Cortex of kidney (tissue), 1 donor: ENCODE measurements around the gene KRT86.

Experiments
- DNase-seq: peaks from one replicate; lab custom pipeline; 2025; lab: John Stamatoyannopoulos, UW

The KRT86 gene

DNA sequence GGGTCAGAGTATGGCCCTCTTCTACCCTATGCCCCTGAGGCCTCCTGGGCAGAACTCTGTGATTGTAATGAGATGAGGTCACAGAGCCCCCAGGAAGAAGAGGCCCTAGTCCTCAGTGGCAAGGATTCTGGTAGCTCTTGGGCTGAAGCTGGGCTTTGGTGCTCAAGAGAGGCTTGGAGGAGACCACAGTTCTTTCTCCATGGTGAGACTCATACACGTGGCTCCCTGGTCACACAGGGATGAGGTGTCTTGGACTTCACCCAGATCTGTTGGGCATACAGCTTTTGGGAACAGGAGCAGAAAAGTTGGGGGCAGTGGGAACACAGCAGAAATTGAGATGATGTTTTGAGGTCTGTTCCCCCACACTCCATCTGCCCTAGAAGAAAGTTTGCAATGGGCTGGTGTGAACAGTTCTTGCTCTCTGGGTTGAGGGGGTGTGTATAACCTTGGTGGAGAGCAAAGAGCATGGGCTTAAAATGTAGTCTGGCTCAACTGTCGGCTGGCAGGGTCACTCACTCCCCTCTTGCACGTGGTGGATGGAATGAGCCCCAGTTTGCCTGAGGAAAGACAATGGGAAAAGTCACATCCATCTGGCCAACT lies at the start of gene KRT86:
TSS of gene KRT86 (plus strand) at position 125 of the 600 bp plus-strand sequence. CDS start 27,272 bp downstream, outside the sequence.
- no peak for DNase-seq

DNA sequence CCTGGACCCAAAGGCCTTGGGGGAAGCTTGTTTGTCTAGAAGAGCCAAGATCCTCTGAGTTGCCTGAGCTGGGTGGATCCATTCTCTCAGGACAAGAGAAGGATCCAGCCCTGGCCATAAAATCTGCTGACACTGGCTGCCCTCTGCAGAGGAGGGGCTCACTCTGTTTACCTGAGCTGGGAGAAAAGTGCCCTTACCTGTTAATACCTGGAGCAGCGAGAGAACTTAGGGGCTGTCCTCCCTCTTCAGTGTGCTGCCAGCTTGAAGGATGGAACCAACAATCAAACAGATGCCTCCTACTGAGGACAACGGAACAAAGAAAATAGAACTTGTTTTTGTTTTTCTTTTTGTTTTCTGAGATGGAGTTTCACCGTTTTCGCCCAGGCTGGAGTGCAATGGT lies 48.7 kb upstream of the KRT86 start:
- no peak for DNase-seq

DNA sequence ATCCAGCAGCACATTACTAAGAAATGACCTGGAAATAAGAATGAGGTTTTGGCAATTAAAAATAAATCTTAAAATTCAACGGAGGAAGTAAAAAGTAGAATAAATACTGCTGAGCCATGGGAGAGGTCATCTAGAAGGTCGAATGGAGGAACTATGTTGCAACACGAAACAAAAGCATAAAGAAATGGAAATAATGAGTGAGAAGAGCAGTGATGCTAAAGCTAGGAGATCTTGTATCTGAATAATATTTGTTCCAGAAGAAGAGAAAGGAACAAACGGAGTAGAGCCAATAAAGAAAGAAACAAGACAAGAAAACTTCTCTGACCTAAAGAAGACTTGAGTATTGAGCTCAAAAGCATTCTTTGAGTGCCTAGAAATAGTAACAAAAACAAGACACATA lies 48.0 kb upstream of the KRT86 start:
- no peak for DNase-seq

DNA sequence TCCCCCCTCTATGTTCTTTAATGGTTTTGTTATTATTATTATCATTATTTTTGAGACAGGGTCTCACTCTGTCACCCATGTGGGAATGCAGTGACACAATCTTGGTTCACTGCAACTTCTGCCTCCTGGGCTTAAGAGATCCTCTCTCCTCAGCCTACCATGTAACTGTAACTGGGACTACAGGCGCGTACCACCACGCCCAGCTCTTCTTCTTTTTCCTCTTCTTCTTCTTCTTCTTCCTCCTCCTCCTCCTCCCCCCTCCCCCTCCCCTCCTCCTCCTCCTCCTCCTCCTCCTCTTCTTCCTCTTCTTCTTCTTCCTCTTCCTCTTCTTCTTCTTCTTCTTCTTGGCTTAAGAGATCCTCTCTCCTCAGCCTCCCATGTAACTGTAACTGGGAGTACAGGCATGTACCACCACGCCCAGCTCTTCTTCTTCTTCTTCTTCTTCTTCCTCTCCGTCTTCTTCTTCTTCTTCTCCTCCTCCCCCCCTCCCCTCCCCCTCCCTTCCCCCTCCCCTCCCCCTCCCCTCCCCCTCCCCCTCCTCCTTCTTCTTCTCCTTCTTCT lies 46.8 kb upstream of the KRT86 start:
- DNase-seq = no peak

DNA sequence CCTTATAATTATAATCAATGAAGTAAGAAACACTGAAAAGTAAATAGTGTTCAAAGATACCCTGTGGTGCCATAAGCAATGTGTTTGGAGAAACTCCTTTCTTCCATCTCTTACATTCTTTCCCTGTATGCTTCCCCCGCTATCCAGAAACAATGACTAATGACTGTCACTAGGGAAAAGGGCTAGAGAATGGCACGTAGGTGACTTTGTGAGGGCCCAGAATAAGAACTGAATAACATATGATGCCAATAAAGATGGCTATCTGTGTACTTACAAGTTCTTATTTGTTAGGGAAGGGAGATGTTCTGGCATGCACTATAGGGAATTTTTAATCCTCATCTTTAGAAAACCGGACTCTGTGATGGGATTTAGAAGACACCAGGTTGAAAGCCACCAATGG lies 46.1 kb upstream of the KRT86 start:
- DNase-seq = no peak

DNA sequence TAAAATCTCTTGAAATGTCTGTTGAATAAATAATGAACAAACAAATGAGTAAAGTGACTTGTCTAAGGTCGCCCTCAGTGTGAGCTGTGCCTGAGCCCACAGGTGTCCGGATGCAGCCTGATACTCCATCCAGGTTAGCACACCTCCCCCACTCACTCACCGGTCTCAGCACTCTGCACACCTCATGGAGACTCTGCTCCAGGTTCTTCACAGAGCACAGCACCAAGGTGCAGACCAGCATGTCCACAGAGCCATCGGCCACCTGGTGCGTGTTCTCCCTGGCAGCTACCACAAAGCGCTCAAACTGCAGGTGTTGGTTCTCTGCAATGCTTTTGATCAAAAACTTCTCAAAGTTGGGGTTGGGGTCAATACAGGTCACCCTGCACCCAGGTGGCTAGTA lies 45.5 kb upstream of the KRT86 start:
- no peak for DNase-seq

DNA sequence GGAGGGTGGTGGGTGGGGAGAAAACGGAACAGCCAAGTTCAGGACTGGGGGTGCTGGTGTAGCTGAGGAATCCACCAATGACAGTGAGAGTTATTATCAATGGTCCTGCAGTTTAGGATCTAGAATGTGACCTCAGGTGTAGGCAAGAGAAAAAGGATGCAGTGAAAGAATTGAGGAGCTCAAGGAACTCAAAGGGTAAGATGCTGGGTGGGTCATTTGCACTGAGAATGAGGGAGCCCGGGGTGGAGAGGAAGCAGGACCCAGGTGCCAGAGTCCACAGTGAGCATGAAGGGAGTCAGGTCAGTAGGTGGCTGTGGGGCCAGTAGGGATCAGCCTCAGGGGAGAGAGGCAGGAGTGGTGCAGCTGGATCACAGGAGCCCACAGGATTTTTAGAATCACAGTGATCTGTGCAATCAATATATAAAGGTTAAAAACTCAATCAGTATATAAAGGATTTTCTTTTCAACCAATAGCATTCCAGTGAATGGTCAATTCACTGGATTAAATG lies 44.6 kb upstream of the KRT86 start:
- no peak for DNase-seq

DNA sequence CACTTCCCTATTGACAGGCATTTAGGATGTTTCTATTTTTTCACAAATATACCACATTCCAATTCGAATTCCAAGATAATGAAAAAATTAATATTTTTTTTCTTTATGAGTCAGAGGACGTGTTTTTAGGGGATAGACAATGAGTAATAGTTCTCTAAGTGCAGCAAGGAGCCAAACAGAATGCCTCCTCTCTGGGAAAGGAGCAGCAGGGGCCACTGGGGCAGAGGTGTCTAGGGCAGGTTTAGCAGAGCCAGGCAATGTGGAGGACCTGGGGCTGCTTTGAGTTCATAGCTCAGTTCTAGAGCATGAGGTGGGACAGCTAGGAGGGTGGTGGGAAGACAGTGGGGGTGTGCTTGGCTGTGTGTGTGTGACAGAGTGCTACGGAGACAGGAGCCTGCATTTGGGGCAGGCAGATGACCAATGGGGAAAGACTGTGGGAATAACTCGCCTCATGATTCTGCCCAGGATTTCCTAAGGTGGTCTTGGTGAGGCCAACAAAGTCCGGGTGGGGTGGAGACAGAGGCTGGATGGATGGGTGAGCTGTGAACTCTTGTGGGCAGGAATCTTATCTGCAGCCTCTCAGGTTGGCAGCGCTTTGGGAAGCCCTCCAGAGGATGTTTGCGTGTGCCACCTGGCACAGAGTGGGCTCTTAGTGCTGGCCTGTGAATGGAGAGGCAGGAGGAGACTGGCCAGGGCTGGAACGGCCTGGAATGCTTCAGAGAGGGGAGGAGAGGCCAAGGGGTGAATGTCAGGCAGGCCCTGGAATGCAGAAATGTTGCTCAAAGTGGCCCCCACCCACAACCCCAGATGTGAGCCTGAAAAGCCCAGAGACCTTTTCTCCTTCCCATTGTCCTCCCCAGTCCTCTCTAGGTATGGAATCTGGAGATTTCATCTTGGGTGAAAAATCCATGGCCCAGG lies 43.8 kb upstream of the KRT86 start:
- no peak for DNase-seq

DNA sequence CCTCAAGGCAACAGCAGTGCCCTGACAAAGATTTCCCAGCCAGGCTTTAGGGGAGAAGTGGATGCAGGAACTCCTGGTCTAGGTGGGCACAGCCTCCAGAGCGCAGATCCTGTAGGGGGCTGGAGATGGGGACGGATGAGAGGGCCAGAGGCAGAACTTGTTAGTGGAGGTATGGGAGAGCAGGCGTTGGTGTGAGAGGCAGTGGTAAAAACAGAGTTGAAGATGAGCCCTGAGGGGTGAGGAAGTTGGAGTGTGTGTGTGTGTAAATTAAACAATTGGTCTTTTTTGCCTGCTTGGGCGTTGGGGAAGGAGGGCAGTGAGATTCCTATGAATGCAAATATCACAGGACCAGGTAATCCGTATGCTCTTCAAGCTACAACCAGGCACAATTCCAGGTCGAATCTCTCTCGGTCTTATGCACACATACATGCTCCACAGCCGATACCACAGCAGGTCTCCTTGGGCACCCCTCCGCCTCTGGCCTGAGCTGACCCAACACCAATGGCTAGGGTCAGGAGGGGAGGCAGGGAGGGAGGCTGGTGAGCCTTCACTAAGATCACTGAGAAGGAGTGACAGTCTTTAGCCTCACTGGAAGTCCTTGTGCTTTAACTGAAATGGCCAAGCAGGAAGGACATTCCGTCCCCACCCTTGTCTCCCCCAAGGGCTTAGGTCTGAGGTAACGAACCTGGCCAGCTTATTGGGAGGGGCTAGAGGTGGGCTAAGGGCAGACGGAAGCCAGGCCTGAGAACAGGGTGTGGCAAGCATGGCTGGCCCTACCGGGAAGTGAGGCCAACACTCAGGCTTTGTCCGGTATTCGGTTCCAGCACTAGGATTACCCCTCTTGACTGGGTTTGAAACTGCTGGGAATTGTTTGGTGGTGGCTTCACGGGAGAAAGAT lies 42.9 kb upstream of the KRT86 start:
- no peak for DNase-seq

DNA sequence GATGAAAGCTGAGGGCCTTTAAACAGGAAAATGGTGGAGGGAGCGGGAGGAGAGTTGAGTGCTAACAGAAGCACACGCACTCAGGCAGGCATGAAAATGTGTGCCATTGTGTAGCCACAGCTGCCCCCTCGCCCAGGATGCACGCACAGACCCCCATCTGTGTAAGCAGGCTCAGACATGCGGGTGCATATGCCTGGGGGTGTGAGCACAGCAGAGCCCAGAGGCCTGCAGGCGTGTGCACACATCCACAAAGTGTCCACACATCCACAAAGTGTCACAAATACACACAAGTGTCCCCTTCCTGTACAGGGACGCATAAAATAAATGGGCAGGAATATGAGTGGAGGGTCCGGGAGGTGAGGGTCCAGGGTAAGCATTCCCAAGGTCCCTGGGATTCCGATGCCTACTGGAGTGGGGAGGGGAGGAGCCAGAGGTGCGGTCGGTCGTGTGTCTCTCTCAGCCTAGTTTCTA lies 42.2 kb upstream of the KRT86 start:
- DNase-seq = no peak

DNA sequence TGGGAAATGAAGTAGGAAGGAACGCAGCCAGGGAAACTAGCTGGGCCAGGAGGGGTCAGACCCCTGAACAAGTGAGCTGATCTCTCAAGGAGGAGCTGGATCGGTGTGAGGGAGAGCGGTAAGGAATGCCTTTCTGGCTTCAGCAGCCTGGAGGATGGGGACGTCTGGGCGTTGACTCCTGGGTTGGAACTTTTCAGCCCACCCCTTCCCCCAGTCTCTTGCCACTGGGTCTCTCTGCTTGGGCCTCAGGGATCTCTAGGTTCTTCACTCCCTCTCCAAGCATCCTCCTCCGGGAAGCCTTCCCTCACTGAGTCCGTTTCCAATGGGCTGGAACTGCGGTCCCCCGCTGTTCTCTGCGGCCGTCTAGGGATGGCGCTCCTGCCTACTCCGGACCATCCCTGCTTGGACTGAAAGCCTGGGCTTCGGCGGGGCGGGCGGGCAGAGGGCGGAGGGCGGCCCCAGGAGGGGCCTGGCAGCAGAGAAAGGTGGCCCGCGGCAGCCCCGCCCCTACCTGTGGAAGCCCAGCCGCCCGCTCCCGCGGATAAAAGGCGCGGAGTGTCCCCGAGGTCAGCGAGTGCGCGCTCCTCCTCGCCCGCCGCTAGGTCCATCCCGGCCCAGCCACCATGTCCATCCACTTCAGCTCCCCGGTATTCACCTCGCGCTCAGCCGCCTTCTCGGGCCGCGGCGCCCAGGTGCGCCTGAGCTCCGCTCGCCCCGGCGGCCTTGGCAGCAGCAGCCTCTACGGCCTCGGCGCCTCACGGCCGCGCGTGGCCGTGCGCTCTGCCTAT lies 41.6 kb upstream of the KRT86 start, which contains the start of gene KRT7:
TSS of gene KRT7 (plus strand) at position 570 of the 788 bp plus-strand sequence. CDS start at position 624, 54 bp downstream.
- DNase-seq = no peak

DNA sequence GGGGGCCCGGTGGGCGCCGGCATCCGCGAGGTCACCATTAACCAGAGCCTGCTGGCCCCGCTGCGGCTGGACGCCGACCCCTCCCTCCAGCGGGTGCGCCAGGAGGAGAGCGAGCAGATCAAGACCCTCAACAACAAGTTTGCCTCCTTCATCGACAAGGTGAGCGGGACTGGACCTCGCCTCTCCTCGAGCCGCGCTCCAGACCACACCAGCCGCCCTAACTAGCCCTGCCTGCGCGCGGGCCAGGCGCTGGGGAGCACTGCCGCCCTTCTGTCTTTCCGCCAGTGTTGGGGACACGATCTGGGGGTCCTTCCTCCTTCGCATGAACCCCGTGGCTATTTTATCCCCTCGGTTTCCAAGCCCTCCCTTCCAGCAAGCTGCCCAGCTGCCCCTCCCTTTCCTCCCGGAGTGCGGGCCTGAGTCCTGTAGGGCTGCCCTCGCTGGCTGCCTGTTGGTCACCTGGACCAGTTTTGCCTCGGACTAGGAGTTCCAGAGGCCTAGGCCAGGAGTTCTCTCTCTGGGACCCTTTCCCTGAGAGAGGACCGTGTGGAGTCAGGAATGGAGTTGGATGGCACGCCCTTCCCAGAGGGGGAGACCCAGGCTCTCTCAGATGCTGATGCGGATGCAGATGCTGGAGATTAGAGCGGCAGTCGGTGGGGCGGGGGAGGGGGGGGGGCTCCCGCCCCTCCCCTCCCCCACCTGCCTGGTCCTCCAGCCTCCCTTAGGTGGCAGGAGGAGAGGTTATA lies 40.8 kb upstream of the KRT86 start:
- no peak for DNase-seq

DNA sequence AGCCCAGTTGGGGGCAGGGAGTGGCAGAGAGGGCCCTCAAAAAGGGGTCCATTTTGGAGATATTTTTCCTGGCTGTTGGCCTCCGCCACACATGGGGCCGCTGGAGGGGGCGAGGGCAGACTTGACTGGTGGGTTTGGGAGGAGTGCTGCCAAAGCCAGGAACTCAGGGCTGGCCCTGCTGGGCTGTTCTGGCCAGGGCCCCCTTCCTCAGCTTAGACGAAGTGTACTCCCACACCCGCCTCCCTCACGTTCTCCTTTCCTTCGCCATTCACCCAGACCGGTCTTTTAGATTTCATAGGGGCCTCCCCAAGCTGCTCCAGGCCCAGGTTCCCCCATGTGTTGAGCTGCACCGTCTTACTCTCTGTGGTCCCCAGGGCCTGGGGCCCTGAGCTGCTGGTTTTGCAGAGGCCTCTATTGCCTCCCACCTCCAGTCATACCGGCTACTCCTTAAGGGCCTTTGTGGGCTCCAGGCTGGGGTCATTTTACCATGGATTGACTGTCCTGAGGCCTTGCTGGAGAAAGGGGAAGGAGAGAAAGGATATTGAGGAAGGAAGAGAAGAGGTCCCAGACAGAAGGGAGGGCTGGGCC lies 40.1 kb upstream of the KRT86 start:
- DNase-seq = no peak

DNA sequence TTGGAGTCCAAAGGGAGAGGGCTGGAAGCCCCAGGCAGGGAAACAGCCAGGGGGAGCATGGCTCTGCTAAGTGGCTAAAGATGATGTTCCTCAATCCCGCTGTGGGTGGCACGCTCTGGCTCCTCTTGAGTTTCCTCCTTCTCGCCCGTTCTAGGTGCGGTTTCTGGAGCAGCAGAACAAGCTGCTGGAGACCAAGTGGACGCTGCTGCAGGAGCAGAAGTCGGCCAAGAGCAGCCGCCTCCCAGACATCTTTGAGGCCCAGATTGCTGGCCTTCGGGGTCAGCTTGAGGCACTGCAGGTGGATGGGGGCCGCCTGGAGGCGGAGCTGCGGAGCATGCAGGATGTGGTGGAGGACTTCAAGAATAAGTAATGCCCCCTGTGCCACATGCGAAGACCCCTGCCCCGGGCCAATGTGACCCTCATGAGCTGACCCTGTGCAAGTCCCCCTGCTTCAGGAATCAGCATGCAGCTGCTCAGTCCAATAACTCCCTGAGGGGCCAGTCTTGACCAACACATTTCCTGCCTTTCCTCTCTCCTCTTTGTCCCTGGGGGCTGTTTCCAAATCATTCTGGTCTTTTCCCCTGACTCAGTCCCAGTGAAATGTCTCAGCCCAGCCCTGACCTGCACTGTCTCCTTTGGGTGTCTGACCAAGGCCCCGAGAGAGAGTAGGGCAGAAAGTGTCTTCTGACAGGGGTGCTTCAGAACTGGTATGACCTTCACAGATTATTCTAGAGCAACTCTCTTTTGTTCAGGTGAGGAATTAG lies 39.3 kb upstream of the KRT86 start:
- DNase-seq = no peak

DNA sequence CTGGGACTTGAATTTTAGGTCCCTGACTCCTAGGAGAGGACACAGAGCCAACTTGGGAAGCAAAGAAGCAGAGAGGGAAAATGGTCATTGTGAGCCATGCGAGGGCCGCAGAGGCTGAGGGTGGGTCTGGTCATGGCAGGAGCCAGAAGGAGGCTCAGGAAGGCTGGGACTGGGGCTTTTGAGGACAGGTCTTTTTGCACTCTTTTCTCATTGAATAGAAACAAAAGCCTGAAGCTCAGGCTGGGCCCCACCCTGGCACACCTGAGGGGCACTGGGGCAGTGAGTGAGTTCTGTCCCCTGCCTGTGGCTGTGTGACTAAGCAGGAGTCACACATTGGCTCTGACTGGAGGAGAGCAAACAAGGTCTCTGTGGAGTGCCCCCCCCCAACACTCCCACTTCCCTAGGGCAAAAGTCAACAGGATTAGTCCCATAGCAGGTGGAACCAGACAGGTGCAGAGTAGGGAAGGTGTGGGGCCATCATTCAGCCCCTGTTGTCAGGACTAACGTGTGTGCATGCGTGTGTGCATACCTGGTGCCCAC lies 38.6 kb upstream of the KRT86 start:
- no peak for DNase-seq

DNA sequence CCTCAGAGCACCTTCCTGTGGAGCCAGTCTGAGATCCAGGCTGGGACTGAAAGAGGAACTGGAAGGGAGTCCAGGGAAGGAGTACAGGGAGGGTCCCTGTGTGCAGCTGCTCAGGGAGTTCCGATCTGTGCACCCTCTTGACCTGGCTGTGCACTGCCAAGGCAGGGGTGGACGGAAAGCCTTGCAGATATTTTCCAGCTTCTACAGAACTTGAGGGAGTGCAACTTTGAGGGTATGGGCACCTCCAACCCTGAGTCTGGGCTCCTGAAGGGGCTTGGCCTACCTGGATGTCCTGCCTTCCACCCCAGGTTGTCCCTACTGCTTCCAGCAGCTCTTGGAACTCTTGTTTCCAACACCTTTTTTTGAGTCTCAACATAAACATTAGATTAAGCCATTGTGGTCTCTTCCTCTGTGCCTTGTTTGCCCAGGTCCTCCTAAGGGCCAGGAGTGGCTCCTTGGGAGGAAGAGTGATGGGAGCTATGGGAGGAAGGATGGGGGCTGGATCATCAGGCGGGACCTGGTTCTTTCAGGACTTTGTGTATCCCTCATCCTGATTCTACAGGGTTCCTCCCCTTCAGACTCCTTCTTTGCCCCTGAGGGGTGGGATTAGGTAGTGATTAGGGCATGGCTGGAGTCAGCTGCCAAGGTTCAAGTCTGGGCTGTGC lies 37.9 kb upstream of the KRT86 start:
- DNase-seq = no peak

DNA sequence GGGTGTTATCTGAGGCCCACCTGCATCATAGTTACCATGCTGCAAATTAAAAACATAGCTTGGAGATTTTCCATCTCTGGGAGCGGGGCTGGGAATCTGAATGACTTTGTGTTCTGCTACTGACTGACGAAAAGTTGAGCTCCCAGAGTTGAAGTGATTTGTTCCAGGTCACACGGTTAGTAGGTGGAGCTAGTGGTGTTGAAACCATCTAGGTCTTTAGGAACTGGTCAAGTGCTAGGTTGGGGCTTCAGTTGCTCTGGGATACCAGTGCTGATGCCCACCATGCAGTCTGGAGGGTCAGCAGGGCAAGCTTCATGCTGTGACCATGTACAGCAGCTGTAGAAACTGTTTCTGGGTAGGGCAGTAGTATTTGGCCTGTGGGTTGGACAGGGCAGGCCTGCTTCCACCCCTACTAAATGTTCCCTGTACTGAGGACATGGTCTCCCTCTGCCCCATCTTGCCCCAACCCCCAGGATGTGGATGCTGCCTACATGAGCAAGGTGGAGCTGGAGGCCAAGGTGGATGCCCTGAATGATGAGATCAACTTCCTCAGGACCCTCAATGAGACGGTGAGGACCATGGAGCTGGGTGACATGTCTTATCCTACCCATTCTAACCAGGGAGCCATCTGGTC lies 36.1 kb upstream of the KRT86 start:
- no peak for DNase-seq
